ENCODE results near the gene UBE2G1.

The UBE2G1 gene

GRCh38 chr17:4247361-4247970 lies 119.0 kb downstream of the UBE2G1 start:
- no peak for DNase-seq (ENCODE audit: low spot score)

GRCh38 chr17:4246674-4247073 lies 119.8 kb downstream of the UBE2G1 start:
- DNase-seq (ENCODE audit: low spot score) = no peak

GRCh38 chr17:4241535-4241934 lies 124.9 kb downstream of the UBE2G1 start:
- no peak for DNase-seq (ENCODE audit: low spot score)

- DNase-seq (ENCODE audit: low spot score) = no peak
Measured at GRCh38 chr17:4236456-4236855, 130.0 kb downstream of the UBE2G1 start.

GRCh38 chr17:4235372-4236279 lies 130.8 kb downstream of the UBE2G1 start:
- no peak for DNase-seq (ENCODE audit: low spot score)

- no peak for DNase-seq (ENCODE audit: low spot score)
Measured at GRCh38 chr17:4234401-4234800, 132.1 kb downstream of the UBE2G1 start.

GRCh38 chr17:4233668-4234258 lies 132.7 kb downstream of the UBE2G1 start:
- no peak for DNase-seq (ENCODE audit: low spot score)

GRCh38 chr17:4232168-4232813 lies 134.2 kb downstream of the UBE2G1 start:
- DNase-seq (ENCODE audit: low spot score) = no peak

GRCh38 chr17:4229627-4230541 lies 136.6 kb downstream of the UBE2G1 start:
- DNase-seq (ENCODE audit: low spot score) = peak; percentile 39

GRCh38 chr17:4221899-4222659 lies 144.4 kb downstream of the UBE2G1 start:
- DNase-seq (ENCODE audit: low spot score) = no peak

GRCh38 chr17:4221163-4221562 lies 145.3 kb downstream of the UBE2G1 start:
- no peak for DNase-seq (ENCODE audit: low spot score)

GRCh38 chr17:4220655-4221054 lies 145.8 kb downstream of the UBE2G1 start:
- DNase-seq (ENCODE audit: low spot score) = no peak

Data from kidney capillary endothelial cell (primary cell).